K562 (cell line): ENCODE data around the gene CNMD. TPM values are rescaled to one million over a fixed set of nuclear protein-coding genes. Genes with fewer than 3 reads are reported as not detected.

Experiments used
- ATAC-seq: fragments of 200-7000 bp; cut with Tn5 transposase; 3 replicates; pipeline ENCODE4 v1.9.1; 2020; ENCODE audit warnings: moderate library complexity
- BruUV-seq: library from RNA; stranded (reverse); fragments of 400-500 nt; replicated peaks from 2 replicates; lab custom pipeline; 2021; lab: Mats Ljungman, UMichigan
- CTCF ChIA-PET: fragments of 300-600 bp; formaldehyde crosslinking; extraction: SDS; loops from one replicate; lab custom pipeline; 2021; ENCODE audit warnings: low intra/inter-chr PET ratio; lab: Yijun Ruan, JAX
- POLR2A ChIA-PET: fragments of 300-600, 350-650 bp; sonication (Branson Sonifier 250); formaldehyde crosslinking; extraction: SDS; loops from one replicate; lab custom pipeline; 2021; ENCODE audit warnings: antibody characterized with exemption, inconsistent platforms; lab: Yijun Ruan, JAX
- DNase-seq, 4 experiments: peaks; one replicate each; pipeline versions ENCODE4 v3.0.0 to v3.0.0-alpha.2; 2011 to 2018; ENCODE audit warnings: low spot score in 3 of 4, mixed read lengths in 3 of 4; ENCODE audit errors: extremely low read depth in 1 of 4
- FAIRE-seq: peaks from 2 replicates; lab custom pipeline; 2011; peaks lifted over from hg19 to GRCh38; lab: Jason Lieb, UNC
- H2AFZ ChIP-seq: 2 replicates; pipeline ENCODE4 v1.6.0; 2011; ENCODE audit warnings: low read depth, low read length, control low read depth, inconsistent platforms
- H3K27ac ChIP-seq: fragments of 200-600 bp; 3 replicates; pipeline ENCODE4 v1.8.0; 2011; ENCODE audit warnings: low read depth, mild to moderate bottlenecking, control low read depth, inconsistent platforms, low read length, moderate library complexity, mixed read lengths; ENCODE audit errors: extremely low read depth
- H3K27me3 ChIP-seq, 2 experiments: fragments of 300-600 bp in 1 of 2; 2 replicates in 1 of 2; 3 replicates in 1 of 2; pipeline versions ENCODE4 v1.6.0 to v1.8.0; 2011; ENCODE audit warnings: inconsistent platforms in 2 of 2, low read length in 2 of 2, mild to moderate bottlenecking in 1 of 2, mixed read lengths in 1 of 2, moderate library complexity in 1 of 2; ENCODE audit not compliant: control insufficient read depth in 2 of 2, insufficient read depth in 2 of 2
- H3K36me3 ChIP-seq: fragments of 300-600 bp; 3 replicates; pipeline ENCODE4 v1.8.0; 2011; ENCODE audit warnings: mild to moderate bottlenecking, low read length, inconsistent platforms; ENCODE audit not compliant: control insufficient read depth, insufficient read depth
- H3K4me1 ChIP-seq, 2 experiments: fragments of 200-600 bp in 1 of 2; replicated peaks in 1 of 2; 2 replicates in 1 of 2; 3 replicates in 1 of 2; pipeline versions ENCODE4 v1.5.1 to v1.8.0; 2011; ENCODE audit warnings: inconsistent platforms in 2 of 2, low read length in 2 of 2, mild to moderate bottlenecking in 1 of 2, mixed read lengths in 1 of 2, moderate library complexity in 1 of 2; ENCODE audit not compliant: control insufficient read depth in 2 of 2, insufficient read depth in 2 of 2
- H3K4me2 ChIP-seq: 2 replicates; pipeline ENCODE4 v1.6.1; 2011; ENCODE audit warnings: low read length, control low read depth, inconsistent platforms, mixed read lengths; ENCODE audit not compliant: insufficient read depth
- H3K4me3 ChIP-seq: fragments of 200-600 bp; sonication (generic), shearing (Covaris generic); 2 replicates; pipeline ENCODE4 v1.5.1; 2016; ENCODE audit warnings: control low read depth, inconsistent platforms
- H3K79me2 ChIP-seq: fragments of 200-600 bp; 3 replicates; pipeline ENCODE4 v1.8.0; 2011; ENCODE audit warnings: low read length, inconsistent platforms; ENCODE audit not compliant: control insufficient read depth, insufficient read depth
- H3K9ac ChIP-seq, 2 experiments: 2 replicates each; pipeline versions ENCODE4 v1.6.0 to v1.6.1; 2011; ENCODE audit warnings: low read depth in 2 of 2, low read length in 2 of 2, control low read depth in 1 of 2, inconsistent platforms in 1 of 2, mild to moderate bottlenecking in 1 of 2, mixed read lengths in 1 of 2; ENCODE audit not compliant: insufficient read depth in 1 of 2
- H3K9me1 ChIP-seq: one replicate; pipeline ENCODE4 v1.6.0; 2011; ENCODE audit warnings: inconsistent platforms, mild to moderate bottlenecking, low read length, moderate library complexity; ENCODE audit not compliant: control insufficient read depth, insufficient read depth
- H3K9me3 ChIP-seq: replicated peaks from 2 replicates; pipeline ENCODE4 v1.5.1; 2011; ENCODE audit warnings: low read depth, low read length, inconsistent platforms; ENCODE audit not compliant: control insufficient read depth, insufficient read depth
- H4K20me1 ChIP-seq: replicated peaks from 2 replicates; pipeline ENCODE4 v1.6.1; 2011; ENCODE audit warnings: low read length, inconsistent platforms, mixed read lengths; ENCODE audit not compliant: control insufficient read depth, insufficient read depth
- CREM ChIP-seq: IDR thresholded peaks from 2 replicates; pipeline ENCODE4 v1.6.1; 2014; ENCODE audit warnings: antibody characterized with exemption, low read depth
- HDAC1 ChIP-seq, 2 experiments: fragments of 450-650 bp; IDR thresholded peaks; 2 replicates each; pipeline ENCODE4 v1.6.1; 2016 to 2017; ENCODE audit warnings: inconsistent platforms in 1 of 2, mild to moderate bottlenecking in 1 of 2, moderate library complexity in 1 of 2
- HMGXB4 ChIP-seq: sonication (generic); formaldehyde crosslinking; IDR thresholded peaks from 2 replicates; pipeline ENCODE4 v1.8.1; 2023; ENCODE audit warnings: mild to moderate bottlenecking, missing genetic modification reagents
- NR2C2 ChIP-seq, 2 experiments: fragments of 200-800 bp in 1 of 2; sonication (Bioruptor generic) in 1 of 2; sonication (generic) in 1 of 2; formaldehyde crosslinking in 1 of 2; IDR thresholded peaks; 2 replicates each; pipeline versions ENCODE4 v1.6.1 to v1.8.0; 2016 to 2022; ENCODE audit warnings: mild to moderate bottlenecking in 1 of 2, missing compliant biosample characterization in 1 of 2, missing genetic modification characterization in 1 of 2, missing genetic modification reagents in 1 of 2
- SIN3B ChIP-seq: fragments of 450-650 bp; IDR thresholded peaks from 2 replicates; pipeline ENCODE4 v1.6.1; 2017; ENCODE audit warnings: low read depth, mild to moderate bottlenecking, moderate library complexity
- TAL1 ChIP-seq: fragments of 450-650 bp; IDR thresholded peaks from 2 replicates; pipeline ENCODE4 v1.6.1; 2016; ENCODE audit warnings: mild to moderate bottlenecking
- ZNF589 ChIP-seq: fragments of 200-800 bp; sonication (Bioruptor generic); IDR thresholded peaks from 2 replicates; pipeline ENCODE4 v1.6.1; 2016; ENCODE audit warnings: low read depth, missing genetic modification characterization, missing compliant biosample characterization
- WGBS: fragments of 100-300 bp; shearing (Covaris generic); methylation state at CpG from one replicate; pipeline ENCODE4 v1.1.6; 2016; ENCODE audit warnings: low coverage, mixed read lengths; ENCODE audit not compliant: insufficient coverage; ENCODE audit errors: missing lambda C conversion rate; 5-methylcytosine and 5-hydroxymethylcytosine counted together
- in situ Hi-C: fragments of 300-500 bp; cut with MboI; formaldehyde crosslinking; loops from 4 replicates; pipeline ENCODE4 v1.15.0; 2018; ENCODE audit warnings: inconsistent platforms, mixed read lengths
- intact Hi-C: fragments of 100-400 bp; cut with micrococcal nuclease; formaldehyde crosslinking; loops from 2 replicates; pipeline ENCODE4 v1.14.2; 2022
- polyA plus RNA-seq, 8 experiments: library from polyadenylated mRNA; depleted of rRNA in 4 of 8; stranded (reverse) in 5 of 8; unstranded in 3 of 8; fragments of >200 nt; fragmentation: Nextera tagmentation in 2 of 8; fragmentation: Illumina TruSeq in 1 of 8; extraction: Ambion mirVana in 2 of 8; extraction: Trizol in 1 of 8; gene quantifications; 2 replicates each; pipeline versions ENCODE4 v1.2.1 to v1.2.3, GENCODE V29; 2011 to 2014; ENCODE audit warnings: inconsistent platforms in 1 of 8, missing spikeins in 1 of 8
- total RNA-seq, 7 experiments: library from RNA; depleted of rRNA in 6 of 7; stranded (reverse); fragments of >200 nt in 6 of 7; fragmentation: Illumina TruSeq in 2 of 7; extraction: Trizol in 2 of 7; gene quantifications; 2 replicates each; pipeline versions ENCODE4 v1.2.1 to v1.2.3, GENCODE V29; 2011 to 2021; ENCODE audit warnings: low replicate concordance in 1 of 7
- TF ChIP-seq, protein P1 (sequence below), 2 experiments: fragments of 450-650 bp in 1 of 2; sonication (generic) in 1 of 2; formaldehyde crosslinking in 1 of 2; IDR thresholded peaks; 2 replicates each; pipeline versions ENCODE4 v1.7.1 to v1.9.0; 2016 to 2022; ENCODE audit warnings: inconsistent platforms in 1 of 2, mild to moderate bottlenecking in 1 of 2, missing genetic modification reagents in 1 of 2
- TF ChIP-seq, protein P2 (sequence below): sonication (generic); formaldehyde crosslinking; IDR thresholded peaks from 2 replicates; pipeline ENCODE4 v1.8.0; 2022; ENCODE audit warnings: mild to moderate bottlenecking, missing genetic modification reagents

CNMD gene
- total and polyA plus RNA-seq, 9 of the 15 experiments (the other 6 are each of a cell fraction or from before 2014, with no cell fraction given), result not detected

GRCh38 chr13:52703482-52703881, 36.1 kb downstream of the CNMD start:
- no peaks in the 10 kb centered on the region for H3K36me3 ChIP-seq
- H3K79me2 ChIP-seq, result no peaks in the 10 kb centered on the region
- BruUV-seq, result no TSS peak
- H3K9ac ChIP-seq, result no peak overlapping the region
- in situ Hi-C loops, result no loop called here
- no peak for FAIRE-seq
- no peak overlapping the region for H3K27ac ChIP-seq
- H2AFZ ChIP-seq, result no peak overlapping the region
- H3K9me3 ChIP-seq, result no peaks in the 10 kb centered on the region
- no peak for ATAC-seq
- CTCF ChIA-PET, result no interaction called here
- no peaks in the 10 kb centered on the region for H4K20me1 ChIP-seq
- H3K27me3 ChIP-seq, result no peaks in the 10 kb centered on the region
- no peak overlapping the region for H3K4me3 ChIP-seq
- no peak for DNase-seq
- H3K4me1 ChIP-seq, result peaks cover 0 to 3% of the 10 kb centered on the region in 2 experiments; a peak in 1 of 5 replicates
- POLR2A ChIA-PET, result no interaction called here
- 65% methylated on average over 6 of the region's 6 CpGs for WGBS
- no peaks in the 10 kb centered on the region for H3K9me1 ChIP-seq
- no peak overlapping the region for H3K4me2 ChIP-seq
- intact Hi-C loops, result no loop called here
- TF ChIP-seq TAL1 (no peak), HMGXB4 (no peak), CREM (no peak), HDAC1 (IDR thresholded peaks at IDR 0.05) (no peak), NR2C2 (CRISPR knock-in tag; IDR thresholded peaks at IDR 0.05) (no peak), NR2C2 (tag; IDR thresholded peaks at IDR 0.05) (no peak), ZNF589 (CRISPR knock-in tag) (no peak), SIN3B (no peak)
- TF ChIP-seq, protein P1, sequence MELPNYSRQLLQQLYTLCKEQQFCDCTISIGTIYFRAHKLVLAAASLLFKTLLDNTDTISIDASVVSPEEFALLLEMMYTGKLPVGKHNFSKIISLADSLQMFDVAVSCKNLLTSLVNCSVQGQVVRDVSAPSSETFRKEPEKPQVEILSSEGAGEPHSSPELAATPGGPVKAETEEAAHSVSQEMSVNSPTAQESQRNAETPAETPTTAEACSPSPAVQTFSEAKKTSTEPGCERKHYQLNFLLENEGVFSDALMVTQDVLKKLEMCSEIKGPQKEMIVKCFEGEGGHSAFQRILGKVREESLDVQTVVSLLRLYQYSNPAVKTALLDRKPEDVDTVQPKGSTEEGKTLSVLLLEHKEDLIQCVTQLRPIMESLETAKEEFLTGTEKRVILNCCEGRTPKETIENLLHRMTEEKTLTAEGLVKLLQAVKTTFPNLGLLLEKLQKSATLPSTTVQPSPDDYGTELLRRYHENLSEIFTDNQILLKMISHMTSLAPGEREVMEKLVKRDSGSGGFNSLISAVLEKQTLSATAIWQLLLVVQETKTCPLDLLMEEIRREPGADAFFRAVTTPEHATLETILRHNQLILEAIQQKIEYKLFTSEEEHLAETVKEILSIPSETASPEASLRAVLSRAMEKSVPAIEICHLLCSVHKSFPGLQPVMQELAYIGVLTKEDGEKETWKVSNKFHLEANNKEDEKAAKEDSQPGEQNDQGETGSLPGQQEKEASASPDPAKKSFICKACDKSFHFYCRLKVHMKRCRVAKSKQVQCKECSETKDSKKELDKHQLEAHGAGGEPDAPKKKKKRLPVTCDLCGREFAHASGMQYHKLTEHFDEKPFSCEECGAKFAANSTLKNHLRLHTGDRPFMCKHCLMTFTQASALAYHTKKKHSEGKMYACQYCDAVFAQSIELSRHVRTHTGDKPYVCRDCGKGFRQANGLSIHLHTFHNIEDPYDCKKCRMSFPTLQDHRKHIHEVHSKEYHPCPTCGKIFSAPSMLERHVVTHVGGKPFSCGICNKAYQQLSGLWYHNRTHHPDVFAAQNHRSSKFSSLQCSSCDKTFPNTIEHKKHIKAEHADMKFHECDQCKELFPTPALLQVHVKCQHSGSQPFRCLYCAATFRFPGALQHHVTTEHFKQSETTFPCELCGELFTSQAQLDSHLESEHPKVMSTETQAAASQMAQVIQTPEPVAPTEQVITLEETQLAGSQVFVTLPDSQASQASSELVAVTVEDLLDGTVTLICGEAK (IDR thresholded peaks at IDR 0.05), result no peak
- TF ChIP-seq, protein P1 (CRISPR knock-in tag; IDR thresholded peaks at IDR 0.05), result no peak
- TF ChIP-seq, protein P2, sequence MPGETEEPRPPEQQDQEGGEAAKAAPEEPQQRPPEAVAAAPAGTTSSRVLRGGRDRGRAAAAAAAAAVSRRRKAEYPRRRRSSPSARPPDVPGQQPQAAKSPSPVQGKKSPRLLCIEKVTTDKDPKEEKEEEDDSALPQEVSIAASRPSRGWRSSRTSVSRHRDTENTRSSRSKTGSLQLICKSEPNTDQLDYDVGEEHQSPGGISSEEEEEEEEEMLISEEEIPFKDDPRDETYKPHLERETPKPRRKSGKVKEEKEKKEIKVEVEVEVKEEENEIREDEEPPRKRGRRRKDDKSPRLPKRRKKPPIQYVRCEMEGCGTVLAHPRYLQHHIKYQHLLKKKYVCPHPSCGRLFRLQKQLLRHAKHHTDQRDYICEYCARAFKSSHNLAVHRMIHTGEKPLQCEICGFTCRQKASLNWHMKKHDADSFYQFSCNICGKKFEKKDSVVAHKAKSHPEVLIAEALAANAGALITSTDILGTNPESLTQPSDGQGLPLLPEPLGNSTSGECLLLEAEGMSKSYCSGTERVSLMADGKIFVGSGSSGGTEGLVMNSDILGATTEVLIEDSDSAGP (CRISPR knock-in tag), result no peak
